Measurements from ENCODE around the gene LIMS1.

LIMS1 gene

DNA sequence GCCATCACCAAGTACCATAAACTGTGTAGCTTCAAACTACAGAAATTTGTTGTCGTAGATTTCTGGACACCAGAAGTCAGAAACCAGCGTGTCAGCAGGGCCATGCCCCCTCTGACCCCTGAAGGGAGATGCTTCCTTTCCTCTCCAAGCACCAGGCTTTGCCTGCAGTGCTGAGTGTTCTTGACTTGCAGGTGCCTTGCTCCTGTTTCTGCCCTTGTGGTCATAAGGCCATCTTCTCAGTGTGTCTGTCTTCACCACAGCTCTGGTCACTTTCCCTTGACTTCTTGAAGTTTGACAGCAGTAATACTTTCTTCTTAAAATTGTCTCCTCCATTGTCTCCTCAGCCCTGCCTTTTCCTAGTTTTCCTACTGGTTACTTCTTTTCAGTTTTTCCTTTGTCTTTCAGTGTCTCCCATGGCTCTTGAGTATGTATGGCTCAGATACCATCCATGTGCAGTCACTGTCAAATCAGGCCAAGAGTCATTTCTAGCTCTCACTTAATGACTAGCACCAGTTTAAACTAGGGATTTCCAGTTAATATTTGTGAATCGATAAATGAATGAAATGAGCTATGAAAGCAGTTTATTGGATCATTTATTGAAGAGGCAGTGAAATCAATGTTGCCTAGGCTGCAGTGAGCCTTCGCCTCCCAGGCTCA is 93.8 kb downstream of the LIMS1 start:
- no peak overlapping the region for H2BK120ac ChIP-seq (ENCODE audit: insufficient read depth, low read length, poor library complexity)
- H2BK12ac ChIP-seq (ENCODE audit: low read length), result no peak overlapping the region
- H3K79me2 ChIP-seq (ENCODE audit: control insufficient read depth, insufficient read depth, low read length, poor library complexity), result no peaks in the 10 kb centered on the region
- no peak overlapping the region for H3K4ac ChIP-seq (ENCODE audit: low read depth, low read length)
- H2AFZ ChIP-seq (ENCODE audit: insufficient read depth, low read length, poor library complexity), result no peak overlapping the region
- DNase-seq, result no peak
- H3K4me2 ChIP-seq (ENCODE audit: low read length), result no peak overlapping the region
- H4K91ac ChIP-seq (ENCODE audit: low read depth, low read length), result no peak overlapping the region
- H4K12ac ChIP-seq (ENCODE audit: low read depth, low read length), result no peak overlapping the region
- H3K36me3 ChIP-seq (ENCODE audit: control insufficient read depth in 1 of 2, insufficient read depth in 2 of 2, low read length in 2 of 2), result no peaks in the 10 kb centered on the region
- no peak overlapping the region for H2BK5ac ChIP-seq (ENCODE audit: low read depth, low read length, poor library complexity)
- H3K27ac ChIP-seq (ENCODE audit: low read depth, low read length), result no peak overlapping the region
- WGBS (ENCODE audit: extremely low coverage, insufficient coverage, insufficient read length), result no CpG with 5 or more reads among the region's 4 CpGs
- no peak overlapping the region for H3K23ac ChIP-seq (ENCODE audit: low read length)
- no peaks in the 10 kb centered on the region for H3K9me3 ChIP-seq (ENCODE audit: insufficient read depth, low read depth, low read length)
- no peak overlapping the region for H3K4me3 ChIP-seq (ENCODE audit: low read depth, low read length)
- no peaks in the 10 kb centered on the region for H3K79me1 ChIP-seq (ENCODE audit: low read length)
- H2AK5ac ChIP-seq (ENCODE audit: low read length), result no peak overlapping the region
- no peaks in the 10 kb centered on the region for H3K27me3 ChIP-seq (ENCODE audit: insufficient read depth, low read length)
- H3K14ac ChIP-seq (ENCODE audit: low read length), result no peak overlapping the region
- H3K9ac ChIP-seq (ENCODE audit: low read length), result no peak overlapping the region
- H3K18ac ChIP-seq (ENCODE audit: low read length), result no peak overlapping the region
- no peaks in the 10 kb centered on the region for H3K4me1 ChIP-seq (ENCODE audit: control insufficient read depth in 1 of 2, insufficient read depth in 2 of 2, low read length in 2 of 2)
- no peak overlapping the region for H4K8ac ChIP-seq (ENCODE audit: low read depth, low read length)

DNA sequence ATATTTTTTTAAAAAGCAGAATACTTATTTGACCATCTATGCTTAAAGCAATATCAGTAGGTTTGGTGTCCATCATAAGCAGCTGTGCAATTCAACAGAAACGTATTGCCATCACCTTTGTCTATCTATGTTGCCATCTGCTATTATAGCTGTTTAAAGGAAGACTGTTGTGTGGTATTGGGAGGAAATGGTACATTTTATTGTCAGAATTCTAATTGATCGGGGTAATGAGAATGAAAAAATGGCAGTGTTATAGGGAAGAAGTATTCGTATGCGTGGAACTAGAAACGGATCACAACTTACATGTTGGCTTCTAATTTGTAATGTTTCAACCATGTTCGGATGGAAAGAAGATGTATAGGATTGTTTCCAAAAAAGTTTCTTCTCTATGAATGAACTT is 94.7 kb downstream of the LIMS1 start:
- WGBS (ENCODE audit: extremely low coverage, insufficient coverage, insufficient read length), result 100% methylated on average over 1 of the region's 6 CpGs
- H3K79me2 ChIP-seq (ENCODE audit: control insufficient read depth, insufficient read depth, low read length, poor library complexity), result no peaks in the 10 kb centered on the region
- no peaks in the 10 kb centered on the region for H3K79me1 ChIP-seq (ENCODE audit: low read length)
- no peak overlapping the region for H3K4me3 ChIP-seq (ENCODE audit: low read depth, low read length)
- H4K91ac ChIP-seq (ENCODE audit: low read depth, low read length), result no peak overlapping the region
- H3K18ac ChIP-seq (ENCODE audit: low read length), result no peak overlapping the region
- no peak overlapping the region for H3K27ac ChIP-seq (ENCODE audit: low read depth, low read length)
- H3K23ac ChIP-seq (ENCODE audit: low read length), result no peak overlapping the region
- peaks cover 0 to 2% of the 10 kb centered on the region in 2 experiments for H3K4me1 ChIP-seq (ENCODE audit: control insufficient read depth in 1 of 2, insufficient read depth in 2 of 2, low read length in 2 of 2)
- no peak overlapping the region for H4K8ac ChIP-seq (ENCODE audit: low read depth, low read length)
- H3K9me3 ChIP-seq (ENCODE audit: insufficient read depth, low read depth, low read length), result no peaks in the 10 kb centered on the region
- no peak overlapping the region for H2BK120ac ChIP-seq (ENCODE audit: insufficient read depth, low read length, poor library complexity)
- no peak overlapping the region for H2AFZ ChIP-seq (ENCODE audit: insufficient read depth, low read length, poor library complexity)
- no peak overlapping the region for H2BK5ac ChIP-seq (ENCODE audit: low read depth, low read length, poor library complexity)
- H3K36me3 ChIP-seq (ENCODE audit: control insufficient read depth in 1 of 2, insufficient read depth in 2 of 2, low read length in 2 of 2), result no peaks in the 10 kb centered on the region
- H3K27me3 ChIP-seq (ENCODE audit: insufficient read depth, low read length), result no peaks in the 10 kb centered on the region
- H3K14ac ChIP-seq (ENCODE audit: low read length), result no peak overlapping the region
- H2AK5ac ChIP-seq (ENCODE audit: low read length), result no peak overlapping the region
- no peak overlapping the region for H4K12ac ChIP-seq (ENCODE audit: low read depth, low read length)
- no peak overlapping the region for H3K4ac ChIP-seq (ENCODE audit: low read depth, low read length)
- no peak overlapping the region for H3K4me2 ChIP-seq (ENCODE audit: low read length)
- H3K9ac ChIP-seq (ENCODE audit: low read length), result no peak overlapping the region
- no peak overlapping the region for H2BK12ac ChIP-seq (ENCODE audit: low read length)
- no peak for DNase-seq

- H4K12ac ChIP-seq (ENCODE audit: low read depth, low read length), result no peak overlapping the region
- H2AK5ac ChIP-seq (ENCODE audit: low read length), result no peak overlapping the region
- H3K9me3 ChIP-seq (ENCODE audit: insufficient read depth, low read depth, low read length), result no peaks in the 10 kb centered on the region
- H4K91ac ChIP-seq (ENCODE audit: low read depth, low read length), result no peak overlapping the region
- H3K23ac ChIP-seq (ENCODE audit: low read length), result no peak overlapping the region
- no peak overlapping the region for H3K4me3 ChIP-seq (ENCODE audit: low read depth, low read length)
- no peaks in the 10 kb centered on the region for H3K36me3 ChIP-seq (ENCODE audit: control insufficient read depth in 1 of 2, insufficient read depth in 2 of 2, low read length in 2 of 2)
- no peak for DNase-seq
- H2BK12ac ChIP-seq (ENCODE audit: low read length), result no peak overlapping the region
- H3K4ac ChIP-seq (ENCODE audit: low read depth, low read length), result no peak overlapping the region
- no peaks in the 10 kb centered on the region for H3K79me2 ChIP-seq (ENCODE audit: control insufficient read depth, insufficient read depth, low read length, poor library complexity)
- no peak overlapping the region for H2AFZ ChIP-seq (ENCODE audit: insufficient read depth, low read length, poor library complexity)
- no peak overlapping the region for H4K8ac ChIP-seq (ENCODE audit: low read depth, low read length)
- no peak overlapping the region for H2BK120ac ChIP-seq (ENCODE audit: insufficient read depth, low read length, poor library complexity)
- H3K27ac ChIP-seq (ENCODE audit: low read depth, low read length), result no peak overlapping the region
- no peak overlapping the region for H2BK5ac ChIP-seq (ENCODE audit: low read depth, low read length, poor library complexity)
- H3K4me2 ChIP-seq (ENCODE audit: low read length), result no peak overlapping the region
- no peaks in the 10 kb centered on the region for H3K27me3 ChIP-seq (ENCODE audit: insufficient read depth, low read length)
- no peak overlapping the region for H3K18ac ChIP-seq (ENCODE audit: low read length)
- no peaks in the 10 kb centered on the region for H3K79me1 ChIP-seq (ENCODE audit: low read length)
- H3K9ac ChIP-seq (ENCODE audit: low read length), result no peak overlapping the region
- WGBS (ENCODE audit: extremely low coverage, insufficient coverage, insufficient read length), result no CpG with 5 or more reads among the region's 1 CpG
- H3K14ac ChIP-seq (ENCODE audit: low read length), result no peak overlapping the region
- peaks cover 0 to 4% of the 10 kb centered on the region in 2 experiments for H3K4me1 ChIP-seq (ENCODE audit: control insufficient read depth in 1 of 2, insufficient read depth in 2 of 2, low read length in 2 of 2)
Observed at GRCh38 chr2:108629417-108629816, 95.1 kb downstream of the LIMS1 start.

DNA sequence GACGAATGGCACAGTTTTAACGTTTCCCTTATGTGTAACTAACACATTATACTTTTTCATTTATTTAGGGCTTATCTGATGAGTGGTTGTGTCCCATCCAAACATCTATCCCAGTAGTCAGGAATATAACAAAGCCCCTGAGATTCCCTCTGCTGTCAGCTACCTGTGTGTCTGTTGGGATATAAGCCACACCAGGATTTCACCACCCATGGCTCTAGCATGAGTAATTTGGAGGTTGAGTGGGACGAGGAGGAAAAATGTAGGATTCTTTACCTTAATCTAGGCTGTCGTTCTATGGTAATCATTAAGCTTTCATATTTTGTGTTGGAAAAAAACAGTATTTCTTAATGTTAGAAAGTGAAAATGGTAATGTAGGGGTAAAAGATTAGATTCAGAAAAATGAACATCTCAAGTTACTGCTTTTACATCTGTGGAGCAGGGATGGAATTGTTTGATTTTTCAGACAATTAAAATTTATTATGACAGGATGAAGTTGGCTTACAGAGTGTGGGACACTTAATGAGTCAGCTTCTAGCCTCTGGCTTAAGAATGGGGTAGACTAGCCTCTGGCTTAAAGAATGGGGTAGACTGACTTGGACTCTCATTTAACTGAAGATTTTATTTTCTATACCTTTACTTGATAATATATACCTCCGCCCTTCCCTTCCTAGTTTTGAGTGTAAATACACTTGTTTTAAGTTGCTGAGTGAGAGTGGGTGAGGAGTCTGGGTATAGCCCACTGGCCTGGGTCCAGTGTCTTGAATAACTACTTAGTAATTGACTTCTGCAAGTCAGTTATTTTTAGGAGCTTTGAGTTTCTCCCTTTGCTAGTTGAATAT is 96.5 kb downstream of the LIMS1 start:
- Histone ChIP-seq H3K9me3 (ENCODE audit: insufficient read depth, low read depth, low read length) (no peaks in the 10 kb centered on the region), H3K4me1 (ENCODE audit: control insufficient read depth in 1 of 2, insufficient read depth in 2 of 2, low read length in 2 of 2) (peaks cover 4 to 6% of the 10 kb centered on the region in 2 experiments), H2AFZ (ENCODE audit: insufficient read depth, low read length, poor library complexity) (no peak overlapping the region), H2BK12ac (ENCODE audit: low read length) (no peak overlapping the region), H4K8ac (ENCODE audit: low read depth, low read length) (no peak overlapping the region), H3K23ac (ENCODE audit: low read length) (no peak overlapping the region), H3K27ac (ENCODE audit: low read depth, low read length) (no peak overlapping the region), H3K79me1 (ENCODE audit: low read length) (no peaks in the 10 kb centered on the region), H4K12ac (ENCODE audit: low read depth, low read length) (no peak overlapping the region), H2AK5ac (ENCODE audit: low read length) (no peak overlapping the region), H3K36me3 (ENCODE audit: control insufficient read depth in 1 of 2, insufficient read depth in 2 of 2, low read length in 2 of 2) (no peaks in the 10 kb centered on the region), H3K79me2 (ENCODE audit: control insufficient read depth, insufficient read depth, low read length, poor library complexity) (no peaks in the 10 kb centered on the region), H3K18ac (ENCODE audit: low read length) (no peak overlapping the region), H3K14ac (ENCODE audit: low read length) (no peak overlapping the region), H3K27me3 (ENCODE audit: insufficient read depth, low read length) (no peaks in the 10 kb centered on the region), H2BK120ac (ENCODE audit: insufficient read depth, low read length, poor library complexity) (no peak overlapping the region), H3K4me2 (ENCODE audit: low read length) (no peak overlapping the region), H3K4ac (ENCODE audit: low read depth, low read length) (no peak overlapping the region), H4K91ac (ENCODE audit: low read depth, low read length) (no peak overlapping the region), H3K9ac (ENCODE audit: low read length) (no peak overlapping the region), H3K4me3 (ENCODE audit: low read depth, low read length) (no peak overlapping the region), H2BK5ac (ENCODE audit: low read depth, low read length, poor library complexity) (no peak overlapping the region)
- WGBS (ENCODE audit: extremely low coverage, insufficient coverage, insufficient read length), result no CpG with 5 or more reads among the region's 5 CpGs
- no peak for DNase-seq

Measured in trophoblast cell (in vitro differentiated cells and primary cell).